ENCODE results near the gene CSMD2.

CSMD2 gene

DNA sequence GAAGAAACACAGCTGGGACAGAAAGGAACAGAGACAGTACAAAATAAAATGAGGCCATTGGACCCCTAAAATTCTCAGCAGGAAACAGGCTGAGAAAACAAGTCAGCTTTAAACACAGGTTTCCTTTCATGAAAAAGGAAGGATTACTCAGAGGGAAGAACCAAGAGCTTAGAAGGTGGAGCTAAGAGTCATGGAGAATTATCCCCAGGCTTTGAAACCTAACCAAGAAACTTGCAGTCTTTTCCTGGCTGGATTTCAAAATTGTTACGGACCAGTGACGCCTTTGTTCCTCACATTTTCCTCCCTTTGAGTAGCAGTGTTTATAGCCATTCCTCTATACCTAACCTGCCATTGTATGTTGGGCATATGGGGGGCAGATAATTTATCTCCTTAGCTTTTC, 292.3 kb downstream of the CSMD2 start:
- Histone ChIP-seq H3K27ac (ENCODE audit: low read depth, low read length) (no peak overlapping the region), H2AFZ (ENCODE audit: low read depth, low read length, severe bottlenecking) (no peak overlapping the region)

DNA sequence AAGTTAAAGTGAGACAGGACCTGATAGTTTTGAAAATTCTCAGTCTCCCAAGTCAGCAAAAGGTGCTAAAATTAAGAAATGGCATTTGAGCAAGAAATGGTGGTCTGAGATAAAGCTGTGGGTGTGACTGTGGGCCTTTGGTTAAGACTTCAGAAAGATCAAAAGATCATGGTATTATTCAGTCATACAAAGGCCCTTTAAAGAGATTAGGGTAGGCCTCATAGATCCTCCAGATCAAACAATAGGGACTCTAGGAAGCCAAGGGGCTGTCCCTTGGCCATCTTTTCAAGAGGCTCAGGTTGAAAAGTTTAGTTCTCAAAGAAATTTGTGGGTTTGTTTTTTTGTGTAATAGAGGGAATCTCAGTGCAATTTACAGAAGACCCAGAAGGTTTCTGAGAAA, 292.8 kb downstream of the CSMD2 start:
- no peaks in the 10 kb centered on the region for H3K9me3 ChIP-seq (ENCODE audit: insufficient read depth, low read length)
- no peak overlapping the region for H2AFZ ChIP-seq (ENCODE audit: low read depth, low read length, severe bottlenecking)
- H3K27ac ChIP-seq (ENCODE audit: low read depth, low read length): no peak overlapping the region
- H3K27me3 ChIP-seq (ENCODE audit: low read length): no peaks in the 10 kb centered on the region
- H3K4me3 ChIP-seq (ENCODE audit: insufficient read depth, low read length, poor library complexity, severe bottlenecking): no peak overlapping the region
- H3F3A ChIP-seq (ENCODE audit: insufficient read depth): no peaks in the 10 kb centered on the region
- H4K20me1 ChIP-seq (ENCODE audit: low read depth, low read length): no peaks in the 10 kb centered on the region
- H3K9ac ChIP-seq (ENCODE audit: low read length): no peak overlapping the region
- TF ChIP-seq, protein P1, sequence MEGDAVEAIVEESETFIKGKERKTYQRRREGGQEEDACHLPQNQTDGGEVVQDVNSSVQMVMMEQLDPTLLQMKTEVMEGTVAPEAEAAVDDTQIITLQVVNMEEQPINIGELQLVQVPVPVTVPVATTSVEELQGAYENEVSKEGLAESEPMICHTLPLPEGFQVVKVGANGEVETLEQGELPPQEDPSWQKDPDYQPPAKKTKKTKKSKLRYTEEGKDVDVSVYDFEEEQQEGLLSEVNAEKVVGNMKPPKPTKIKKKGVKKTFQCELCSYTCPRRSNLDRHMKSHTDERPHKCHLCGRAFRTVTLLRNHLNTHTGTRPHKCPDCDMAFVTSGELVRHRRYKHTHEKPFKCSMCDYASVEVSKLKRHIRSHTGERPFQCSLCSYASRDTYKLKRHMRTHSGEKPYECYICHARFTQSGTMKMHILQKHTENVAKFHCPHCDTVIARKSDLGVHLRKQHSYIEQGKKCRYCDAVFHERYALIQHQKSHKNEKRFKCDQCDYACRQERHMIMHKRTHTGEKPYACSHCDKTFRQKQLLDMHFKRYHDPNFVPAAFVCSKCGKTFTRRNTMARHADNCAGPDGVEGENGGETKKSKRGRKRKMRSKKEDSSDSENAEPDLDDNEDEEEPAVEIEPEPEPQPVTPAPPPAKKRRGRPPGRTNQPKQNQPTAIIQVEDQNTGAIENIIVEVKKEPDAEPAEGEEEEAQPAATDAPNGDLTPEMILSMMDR (IDR thresholded peaks at IDR 0.05; ENCODE audit: insufficient read depth, low read length, poor library complexity, severe bottlenecking): no peak
- no peak for TF ChIP-seq EZH2phosphoT487 (conservative IDR thresholded peaks at IDR 0.05; ENCODE audit: low read length)
- no peaks in the 10 kb centered on the region for H3K9me2 ChIP-seq (replicated peaks; ENCODE audit: insufficient read depth, low read length)
- H3K36me3 ChIP-seq (ENCODE audit: low read length): no peaks in the 10 kb centered on the region
- no peaks in the 10 kb centered on the region for H3K79me2 ChIP-seq (ENCODE audit: insufficient read depth, low read length)
- H3K4me2 ChIP-seq (ENCODE audit: low read depth, low read length, poor library complexity, severe bottlenecking): no peak overlapping the region

More for the DNA sequence above, 292.3 kb downstream of the CSMD2 start:
- no peak overlapping the region for H3K9ac ChIP-seq (ENCODE audit: low read length)
- H3K36me3 ChIP-seq (ENCODE audit: low read length): no peaks in the 10 kb centered on the region
- H3K4me2 ChIP-seq (ENCODE audit: low read depth, low read length, poor library complexity, severe bottlenecking): no peak overlapping the region
- H3K9me3 ChIP-seq (ENCODE audit: insufficient read depth, low read length): no peaks in the 10 kb centered on the region
- no peaks in the 10 kb centered on the region for H3K9me2 ChIP-seq (replicated peaks; ENCODE audit: insufficient read depth, low read length)
- TF ChIP-seq, protein P1 (IDR thresholded peaks at IDR 0.05; ENCODE audit: insufficient read depth, low read length, poor library complexity, severe bottlenecking): no peak
- TF ChIP-seq EZH2phosphoT487 (conservative IDR thresholded peaks at IDR 0.05; ENCODE audit: low read length): no peak
- no peak overlapping the region for H3K4me3 ChIP-seq (ENCODE audit: insufficient read depth, low read length, poor library complexity, severe bottlenecking)
- H3F3A ChIP-seq (ENCODE audit: insufficient read depth): no peaks in the 10 kb centered on the region
- H3K27me3 ChIP-seq (ENCODE audit: low read length): no peaks in the 10 kb centered on the region
- H3K79me2 ChIP-seq (ENCODE audit: insufficient read depth, low read length): no peaks in the 10 kb centered on the region
- H4K20me1 ChIP-seq (ENCODE audit: low read depth, low read length): no peaks in the 10 kb centered on the region

DNA sequence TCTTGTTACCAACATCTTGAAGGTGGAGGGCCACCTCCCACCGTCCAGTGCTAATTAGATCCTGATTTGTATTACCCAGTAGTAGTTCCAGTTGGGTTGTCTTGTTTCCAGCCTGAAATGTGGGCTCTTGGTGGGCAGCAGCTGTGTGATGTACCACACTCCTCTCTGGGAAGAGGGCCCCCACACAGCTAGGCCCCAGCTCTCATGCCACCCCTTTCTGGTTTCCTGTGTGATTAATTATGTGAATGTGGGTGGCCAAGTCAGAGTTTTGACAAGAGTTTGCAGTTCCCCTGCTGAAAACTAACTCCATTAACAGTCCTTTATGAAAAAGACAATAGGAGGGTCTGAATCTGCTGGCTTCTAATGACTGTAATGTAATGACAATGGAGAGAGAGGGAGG, 297.3 kb downstream of the CSMD2 start:
- no peaks in the 10 kb centered on the region for H3K36me3 ChIP-seq (ENCODE audit: low read length)
- no peaks in the 10 kb centered on the region for H3K9me2 ChIP-seq (replicated peaks; ENCODE audit: insufficient read depth, low read length)
- no peak overlapping the region for H3K9ac ChIP-seq (ENCODE audit: low read length)
- TF ChIP-seq, protein P1 (IDR thresholded peaks at IDR 0.05; ENCODE audit: insufficient read depth, low read length, poor library complexity, severe bottlenecking): no peak
- TF ChIP-seq EZH2phosphoT487 (conservative IDR thresholded peaks at IDR 0.05; ENCODE audit: low read length): no peak
- H4K20me1 ChIP-seq (ENCODE audit: low read depth, low read length): no peaks in the 10 kb centered on the region
- H3K4me3 ChIP-seq (ENCODE audit: insufficient read depth, low read length, poor library complexity, severe bottlenecking): no peak overlapping the region
- H3K27ac ChIP-seq (ENCODE audit: low read depth, low read length): no peak overlapping the region
- H3F3A ChIP-seq (ENCODE audit: insufficient read depth): no peaks in the 10 kb centered on the region
- no peaks in the 10 kb centered on the region for H3K9me3 ChIP-seq (ENCODE audit: insufficient read depth, low read length)
- no peaks in the 10 kb centered on the region for H3K27me3 ChIP-seq (ENCODE audit: low read length)
- H3K79me2 ChIP-seq (ENCODE audit: insufficient read depth, low read length): no peaks in the 10 kb centered on the region
- no peak overlapping the region for H3K4me2 ChIP-seq (ENCODE audit: low read depth, low read length, poor library complexity, severe bottlenecking)
- no peak overlapping the region for H2AFZ ChIP-seq (ENCODE audit: low read depth, low read length, severe bottlenecking)
